Neural cell (in vitro differentiated cells): ENCODE measurements around the gene PRDM13.

ENCODE experiments used
- EP300 ChIP-seq: fragments of 450-650 bp; conservative IDR thresholded peaks from 2 replicates; pipeline ENCODE4 v1.6.1; 2014; ENCODE audit warnings: antibody characterized with exemption, mild to moderate bottlenecking, moderate library complexity; ENCODE audit not compliant: poor library complexity, severe bottlenecking
- EZH2 ChIP-seq: fragments of 200-600, 300-800 bp; shearing (Covaris generic), sonication (generic); IDR thresholded peaks from 2 replicates; pipeline ENCODE4 v1.6.1; 2014; ENCODE audit warnings: antibody characterized with exemption, low read length, borderline replicate concordance, mild to moderate bottlenecking; ENCODE audit not compliant: insufficient read depth, poor library complexity, severe bottlenecking
- SMC3 ChIP-seq: fragments of 450-650 bp; conservative IDR thresholded peaks from 2 replicates; pipeline ENCODE4 v1.6.1; 2014; ENCODE audit warnings: antibody characterized with exemption, mild to moderate bottlenecking, moderate library complexity; ENCODE audit not compliant: poor library complexity
- TF ChIP-seq, protein P1 (sequence below): fragments of 450-650 bp; IDR thresholded peaks from 2 replicates; pipeline ENCODE4 v1.5.1; 2014; ENCODE audit warnings: antibody characterized with exemption, mild to moderate bottlenecking, moderate library complexity; ENCODE audit not compliant: poor library complexity, severe bottlenecking

DNA sequence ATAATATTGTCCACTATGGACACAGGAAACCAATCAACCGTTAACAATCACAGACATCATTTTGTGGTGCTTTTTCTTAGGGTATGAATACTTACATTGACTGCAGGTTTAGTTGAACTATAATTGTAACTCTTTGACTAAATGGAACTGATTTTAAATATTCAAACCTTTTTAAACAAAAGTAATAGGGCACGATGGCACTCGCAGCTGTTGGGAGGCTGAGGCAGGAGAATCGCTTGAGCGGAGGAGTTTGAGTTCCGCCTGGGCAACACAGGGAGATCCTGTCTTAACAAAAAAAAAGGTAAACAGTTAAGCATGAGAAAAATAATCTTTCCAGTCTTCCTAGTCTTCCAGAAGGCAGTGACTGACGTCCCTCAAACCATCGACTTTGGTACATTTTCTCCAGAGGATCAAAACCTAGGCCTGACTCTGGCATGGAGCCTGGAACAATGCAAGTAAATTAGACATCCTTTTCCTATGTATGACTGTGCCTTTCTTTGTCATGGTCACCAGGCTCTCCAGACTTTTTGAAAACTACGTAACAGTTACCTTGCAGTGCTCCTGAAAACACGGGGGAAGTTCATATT is 16.6 kb upstream of the PRDM13 start:
- TF ChIP-seq EZH2 (no peak), EP300 (no peak), SMC3 (no peak)
- TF ChIP-seq, protein P1, sequence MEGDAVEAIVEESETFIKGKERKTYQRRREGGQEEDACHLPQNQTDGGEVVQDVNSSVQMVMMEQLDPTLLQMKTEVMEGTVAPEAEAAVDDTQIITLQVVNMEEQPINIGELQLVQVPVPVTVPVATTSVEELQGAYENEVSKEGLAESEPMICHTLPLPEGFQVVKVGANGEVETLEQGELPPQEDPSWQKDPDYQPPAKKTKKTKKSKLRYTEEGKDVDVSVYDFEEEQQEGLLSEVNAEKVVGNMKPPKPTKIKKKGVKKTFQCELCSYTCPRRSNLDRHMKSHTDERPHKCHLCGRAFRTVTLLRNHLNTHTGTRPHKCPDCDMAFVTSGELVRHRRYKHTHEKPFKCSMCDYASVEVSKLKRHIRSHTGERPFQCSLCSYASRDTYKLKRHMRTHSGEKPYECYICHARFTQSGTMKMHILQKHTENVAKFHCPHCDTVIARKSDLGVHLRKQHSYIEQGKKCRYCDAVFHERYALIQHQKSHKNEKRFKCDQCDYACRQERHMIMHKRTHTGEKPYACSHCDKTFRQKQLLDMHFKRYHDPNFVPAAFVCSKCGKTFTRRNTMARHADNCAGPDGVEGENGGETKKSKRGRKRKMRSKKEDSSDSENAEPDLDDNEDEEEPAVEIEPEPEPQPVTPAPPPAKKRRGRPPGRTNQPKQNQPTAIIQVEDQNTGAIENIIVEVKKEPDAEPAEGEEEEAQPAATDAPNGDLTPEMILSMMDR = no peak
